ENCODE results near the gene FBXL4.

DNA sequence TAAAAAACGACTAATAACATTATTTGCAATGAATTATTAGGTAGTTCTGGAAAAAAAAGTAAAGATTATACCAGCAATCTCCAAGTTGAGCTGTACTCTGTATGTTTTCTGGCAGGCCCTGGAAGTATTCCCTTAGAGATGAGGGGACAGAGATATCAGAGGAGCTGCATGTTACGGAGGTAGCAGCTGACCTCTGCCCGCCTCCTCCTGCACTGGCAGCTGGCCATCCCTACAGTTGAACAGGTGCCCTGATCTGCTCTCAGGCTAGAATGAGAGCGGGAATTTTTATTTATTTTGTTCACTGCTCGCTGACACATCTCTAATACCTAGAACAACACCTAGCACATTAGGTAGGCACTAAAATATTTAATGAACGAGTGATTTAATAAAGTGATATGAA is 23.1 kb downstream of the FBXL4 start:
- TF ChIP-seq, protein P1, sequence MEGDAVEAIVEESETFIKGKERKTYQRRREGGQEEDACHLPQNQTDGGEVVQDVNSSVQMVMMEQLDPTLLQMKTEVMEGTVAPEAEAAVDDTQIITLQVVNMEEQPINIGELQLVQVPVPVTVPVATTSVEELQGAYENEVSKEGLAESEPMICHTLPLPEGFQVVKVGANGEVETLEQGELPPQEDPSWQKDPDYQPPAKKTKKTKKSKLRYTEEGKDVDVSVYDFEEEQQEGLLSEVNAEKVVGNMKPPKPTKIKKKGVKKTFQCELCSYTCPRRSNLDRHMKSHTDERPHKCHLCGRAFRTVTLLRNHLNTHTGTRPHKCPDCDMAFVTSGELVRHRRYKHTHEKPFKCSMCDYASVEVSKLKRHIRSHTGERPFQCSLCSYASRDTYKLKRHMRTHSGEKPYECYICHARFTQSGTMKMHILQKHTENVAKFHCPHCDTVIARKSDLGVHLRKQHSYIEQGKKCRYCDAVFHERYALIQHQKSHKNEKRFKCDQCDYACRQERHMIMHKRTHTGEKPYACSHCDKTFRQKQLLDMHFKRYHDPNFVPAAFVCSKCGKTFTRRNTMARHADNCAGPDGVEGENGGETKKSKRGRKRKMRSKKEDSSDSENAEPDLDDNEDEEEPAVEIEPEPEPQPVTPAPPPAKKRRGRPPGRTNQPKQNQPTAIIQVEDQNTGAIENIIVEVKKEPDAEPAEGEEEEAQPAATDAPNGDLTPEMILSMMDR (IDR thresholded peaks at IDR 0.05; ENCODE audit: low read depth, low read length, poor library complexity, severe bottlenecking), result no peak
- no peak for TF ChIP-seq EZH2phosphoT487 (IDR thresholded peaks at IDR 0.05; ENCODE audit: borderline replicate concordance, low read length)
